22Rv1 (cell line): ENCODE results near the gene COG6.

Experiments used
- H3K27ac ChIP-seq: fragments of 450-650 bp; 2 replicates; pipeline ENCODE4 v1.5.1; 2017
- CTCF ChIP-seq: fragments of 450-650 bp; IDR thresholded peaks from 2 replicates; pipeline ENCODE4 v1.5.1; 2017; ENCODE audit warnings: mild to moderate bottlenecking
- ZFX ChIP-seq: fragments of 450-650 bp; IDR thresholded peaks from 2 replicates; pipeline ENCODE4 v1.6.1; 2017; ENCODE audit warnings: antibody characterized with exemption, borderline replicate concordance

The COG6 gene

DNA sequence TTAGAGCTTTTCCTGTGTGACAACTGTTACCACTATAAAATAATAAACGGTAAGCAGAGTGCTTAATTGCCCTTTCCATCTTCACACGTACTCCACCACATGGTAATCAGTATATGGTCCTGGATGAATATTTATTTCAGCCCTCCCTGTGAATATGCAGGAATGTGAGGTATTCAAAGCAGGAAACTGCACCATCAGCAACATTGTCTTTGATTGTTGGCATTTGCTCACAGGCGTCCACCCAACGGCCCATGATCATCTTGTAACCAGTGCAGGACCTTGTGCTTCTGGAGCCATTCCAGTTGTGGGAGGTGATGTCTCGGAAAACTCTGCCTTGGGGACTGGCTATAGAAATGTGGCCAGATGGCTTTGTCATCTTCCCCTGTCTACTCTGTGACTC, 132.6 kb downstream of the COG6 start:
- no peak overlapping the region for H3K27ac ChIP-seq
- TF ChIP-seq CTCF (no peak), ZFX (no peak)

DNA sequence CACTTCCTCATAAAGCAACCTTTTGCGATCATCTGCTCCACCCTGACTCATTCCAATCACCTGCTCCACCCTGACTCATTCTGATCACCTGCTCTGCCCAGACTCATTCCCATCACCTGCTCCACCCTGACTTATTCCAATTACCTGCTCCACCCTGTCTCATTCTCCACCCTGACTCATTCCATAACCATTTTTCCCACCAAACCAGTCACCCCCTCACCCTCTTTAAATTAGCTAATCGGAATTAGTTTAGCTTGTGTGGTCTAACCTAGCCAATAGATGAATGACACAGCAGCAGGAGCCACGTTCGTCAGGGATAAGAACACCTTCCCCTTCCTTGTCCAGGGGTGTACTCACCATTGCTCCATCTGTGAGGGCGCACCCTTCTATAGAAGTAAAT, 134.0 kb downstream of the COG6 start:
- no peak overlapping the region for H3K27ac ChIP-seq
- no peak for TF ChIP-seq CTCF
- no peak for TF ChIP-seq ZFX
